ENCODE measurements around the gene GRID1. TPM values are rescaled to one million over a fixed set of nuclear protein-coding genes. Genes with fewer than 3 reads are reported as not detected.

GRID1 gene
- polyA plus RNA-seq, 1 experiment, result 0.49 TPM

DNA sequence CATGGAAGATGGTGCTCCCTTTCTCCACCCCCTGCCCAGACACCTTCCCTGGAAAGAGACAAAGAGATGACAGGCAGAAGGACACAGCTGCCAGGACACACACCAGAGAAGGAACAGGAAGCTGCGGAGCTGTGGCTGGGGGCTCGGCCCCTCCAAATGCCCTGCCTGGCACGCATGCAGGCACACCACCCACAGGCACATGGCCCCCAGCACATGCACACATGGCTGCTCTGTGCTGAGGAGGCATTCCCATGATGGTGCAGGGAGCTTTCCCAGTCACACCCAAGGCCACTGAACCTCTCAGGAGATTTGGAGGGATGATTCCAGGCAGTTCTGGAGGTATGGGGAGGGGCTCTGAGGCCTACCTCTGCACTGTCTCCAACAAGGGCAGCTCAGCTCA, 143.3 kb downstream of the GRID1 start:
- ChIA-PET POLR2A (no interaction called here), CTCF (no interaction called here)
- Histone ChIP-seq H3K27me3 (ENCODE audit: control insufficient read depth, insufficient read depth, low read length) (no peaks in the 10 kb centered on the region), H3K4me3 (ENCODE audit: low read depth, low read length) (no peak overlapping the region), H3K36me3 (ENCODE audit: control insufficient read depth, insufficient read depth, low read length) (no peaks in the 10 kb centered on the region)
- TF ChIP-seq, protein P1, sequence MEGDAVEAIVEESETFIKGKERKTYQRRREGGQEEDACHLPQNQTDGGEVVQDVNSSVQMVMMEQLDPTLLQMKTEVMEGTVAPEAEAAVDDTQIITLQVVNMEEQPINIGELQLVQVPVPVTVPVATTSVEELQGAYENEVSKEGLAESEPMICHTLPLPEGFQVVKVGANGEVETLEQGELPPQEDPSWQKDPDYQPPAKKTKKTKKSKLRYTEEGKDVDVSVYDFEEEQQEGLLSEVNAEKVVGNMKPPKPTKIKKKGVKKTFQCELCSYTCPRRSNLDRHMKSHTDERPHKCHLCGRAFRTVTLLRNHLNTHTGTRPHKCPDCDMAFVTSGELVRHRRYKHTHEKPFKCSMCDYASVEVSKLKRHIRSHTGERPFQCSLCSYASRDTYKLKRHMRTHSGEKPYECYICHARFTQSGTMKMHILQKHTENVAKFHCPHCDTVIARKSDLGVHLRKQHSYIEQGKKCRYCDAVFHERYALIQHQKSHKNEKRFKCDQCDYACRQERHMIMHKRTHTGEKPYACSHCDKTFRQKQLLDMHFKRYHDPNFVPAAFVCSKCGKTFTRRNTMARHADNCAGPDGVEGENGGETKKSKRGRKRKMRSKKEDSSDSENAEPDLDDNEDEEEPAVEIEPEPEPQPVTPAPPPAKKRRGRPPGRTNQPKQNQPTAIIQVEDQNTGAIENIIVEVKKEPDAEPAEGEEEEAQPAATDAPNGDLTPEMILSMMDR (IDR thresholded peaks at IDR 0.05; ENCODE audit: insufficient read depth, low read depth, low read length), result no peak
- no peak for DNase-seq (ENCODE audit: low read depth)

DNA sequence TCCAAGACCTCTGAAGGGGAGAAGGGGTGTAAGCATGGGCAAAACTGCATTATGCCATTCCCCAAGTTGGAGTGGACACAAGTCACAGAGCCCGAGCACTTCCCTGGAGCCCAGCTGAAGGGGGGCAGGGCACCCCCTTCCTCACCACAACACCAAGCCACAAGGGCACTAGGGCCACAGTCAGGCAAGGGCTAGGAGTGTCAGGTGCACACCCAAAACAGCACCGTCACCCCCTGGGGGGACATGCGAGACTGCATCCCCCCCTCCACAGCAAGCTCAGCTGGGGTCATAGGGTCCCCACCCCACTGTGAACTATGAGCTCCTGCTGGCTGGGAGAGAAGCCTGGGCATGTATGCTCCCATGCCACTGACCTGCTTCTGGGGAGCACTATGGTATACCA, 143.9 kb downstream of the GRID1 start:
- no peak overlapping the region for H3K4me3 ChIP-seq (ENCODE audit: low read depth, low read length)
- ChIA-PET POLR2A (no interaction called here), CTCF (no interaction called here)
- DNase-seq (ENCODE audit: low read depth), result no peak
- TF ChIP-seq, protein P1 (IDR thresholded peaks at IDR 0.05; ENCODE audit: insufficient read depth, low read depth, low read length), result no peak
- H3K36me3 ChIP-seq (ENCODE audit: control insufficient read depth, insufficient read depth, low read length), result no peaks in the 10 kb centered on the region
- no peaks in the 10 kb centered on the region for H3K27me3 ChIP-seq (ENCODE audit: control insufficient read depth, insufficient read depth, low read length)

DNA sequence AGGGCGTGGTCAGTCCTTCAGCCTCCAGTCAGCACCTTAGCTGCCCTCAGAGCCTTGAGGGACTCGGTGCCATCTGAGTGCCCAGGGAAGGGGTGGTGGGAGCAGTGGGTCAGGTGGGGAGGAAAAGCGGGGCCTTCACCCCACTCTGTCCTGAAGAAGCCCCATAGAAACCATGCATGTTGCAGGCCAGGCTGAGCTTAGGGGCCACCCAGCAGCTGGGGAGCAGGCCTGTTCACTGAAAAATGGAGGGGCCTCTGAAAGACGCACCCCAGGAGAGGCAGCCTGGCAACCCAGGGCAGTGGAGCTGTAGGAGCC, 144.3 kb downstream of the GRID1 start:
- Histone ChIP-seq H3K4me3 (ENCODE audit: low read depth, low read length) (no peak overlapping the region), H3K27me3 (ENCODE audit: control insufficient read depth, insufficient read depth, low read length) (no peaks in the 10 kb centered on the region), H3K36me3 (ENCODE audit: control insufficient read depth, insufficient read depth, low read length) (no peaks in the 10 kb centered on the region)
- ChIA-PET POLR2A (no interaction called here), CTCF (no interaction called here)
- no peak for DNase-seq (ENCODE audit: low read depth)
- TF ChIP-seq, protein P1 (IDR thresholded peaks at IDR 0.05; ENCODE audit: insufficient read depth, low read depth, low read length), result no peak

DNA sequence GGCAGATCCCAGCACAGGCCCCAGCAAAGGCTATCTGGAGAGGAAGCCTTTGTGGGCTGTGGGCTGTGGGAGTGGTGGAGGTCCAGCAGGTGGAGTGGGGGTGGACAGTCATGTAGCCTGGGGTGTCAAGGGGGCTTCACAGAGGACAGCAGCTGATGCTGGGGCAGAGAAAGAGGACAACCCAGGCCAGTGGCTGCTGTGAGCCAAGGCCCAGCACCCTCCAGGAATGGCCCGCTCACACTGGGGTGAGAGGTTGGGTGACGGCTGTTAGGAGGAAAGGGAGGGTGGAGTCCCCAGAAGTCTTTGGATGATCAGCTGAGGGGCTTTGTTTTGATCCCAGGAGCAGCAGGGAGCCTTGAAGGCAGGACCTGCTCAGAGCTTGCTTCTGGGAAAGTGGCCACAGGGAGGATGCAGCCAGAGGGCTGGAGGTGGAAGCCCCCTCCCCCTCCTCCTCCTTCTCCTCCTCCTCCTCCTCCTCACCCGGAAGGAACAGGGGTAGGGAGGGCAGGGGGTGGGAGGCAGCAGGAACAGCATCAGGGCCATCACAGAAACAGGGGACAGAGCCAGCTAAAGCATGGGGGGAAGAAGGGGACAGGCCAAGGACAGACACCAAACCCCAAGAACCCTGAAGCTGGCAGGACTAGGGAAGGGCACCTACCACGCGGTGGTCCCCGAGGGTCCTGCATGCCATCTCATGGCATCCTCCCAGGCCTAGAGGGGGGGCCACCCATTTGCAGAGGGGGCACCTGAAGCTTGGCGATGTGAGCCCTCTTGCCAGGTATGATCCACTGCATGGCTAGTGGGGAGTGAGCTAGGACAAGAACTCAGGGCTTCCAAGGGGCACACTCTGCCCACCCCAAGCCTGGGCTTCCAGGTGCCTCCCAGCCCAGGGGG, 144.9 kb downstream of the GRID1 start:
- Histone ChIP-seq H3K4me3 (ENCODE audit: low read depth, low read length) (no peak overlapping the region), H3K27me3 (ENCODE audit: control insufficient read depth, insufficient read depth, low read length) (no peaks in the 10 kb centered on the region), H3K36me3 (ENCODE audit: control insufficient read depth, insufficient read depth, low read length) (no peaks in the 10 kb centered on the region)
- TF ChIP-seq, protein P1 (IDR thresholded peaks at IDR 0.05; ENCODE audit: insufficient read depth, low read depth, low read length), result no peak
- POLR2A ChIA-PET, result no interaction called here
- DNase-seq (ENCODE audit: low read depth), result no peak
- CTCF ChIA-PET, result no interaction called here

DNA sequence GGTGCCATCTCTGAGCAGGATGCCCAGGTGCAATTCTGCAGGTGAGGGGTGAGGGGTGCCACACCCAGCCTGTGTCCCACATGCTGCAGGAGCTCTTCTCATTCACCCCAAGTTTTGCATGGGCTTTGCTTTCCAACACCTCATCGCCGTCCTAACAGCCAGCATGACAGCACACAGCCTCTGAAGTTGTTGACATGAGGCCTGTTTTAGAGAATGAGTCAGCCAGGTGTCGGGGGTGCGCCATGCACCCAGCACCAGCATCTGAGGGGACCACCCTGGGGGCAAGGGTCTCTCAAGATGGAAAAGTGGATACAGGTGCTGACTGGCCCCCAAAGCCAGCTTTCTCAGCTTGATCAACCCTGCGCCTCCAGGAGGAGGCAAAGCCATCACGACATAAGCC, 146.0 kb downstream of the GRID1 start:
- CTCF ChIA-PET, result interaction anchor here (0.7 kb wide), 1 partner anchor 1399 kb away, joined by 3 read pairs; no protein-coding TSS in a partner anchor
- POLR2A ChIA-PET, result no interaction called here
- Histone ChIP-seq H3K27me3 (ENCODE audit: control insufficient read depth, insufficient read depth, low read length) (no peaks in the 10 kb centered on the region), H3K36me3 (ENCODE audit: control insufficient read depth, insufficient read depth, low read length) (no peaks in the 10 kb centered on the region), H3K4me3 (ENCODE audit: low read depth, low read length) (no peak overlapping the region)
- DNase-seq (ENCODE audit: low read depth), result no peak
- TF ChIP-seq, protein P1 (IDR thresholded peaks at IDR 0.05; ENCODE audit: insufficient read depth, low read depth, low read length), result no peak
